DND-41 (cell line): ENCODE results near the gene RPL3.

Source experiments
- ATAC-seq: fragments of 200-7000 bp; cut with Tn5 transposase; 3 replicates; pipeline ENCODE4 v1.9.1; 2021; ENCODE audit warnings: low read depth; ENCODE audit not compliant: insufficient read depth
- DNase-seq: peaks from one replicate; pipeline ENCODE4 v3.0.0-alpha.2; 2020
- H2AFZ ChIP-seq: 2 replicates; pipeline ENCODE4 v1.6.0; 2012; ENCODE audit warnings: low read depth, low read length
- H3K27ac ChIP-seq: 2 replicates; pipeline ENCODE4 v1.5.1; 2012; ENCODE audit warnings: low read length, inconsistent platforms
- H3K27me3 ChIP-seq: fragments of 200-600 bp; sonication (generic); 2 replicates; pipeline ENCODE4 v1.6.0; 2012; ENCODE audit warnings: low read length, mild to moderate bottlenecking, inconsistent platforms; ENCODE audit not compliant: insufficient read depth, poor library complexity
- H3K36me3 ChIP-seq: 2 replicates; pipeline ENCODE4 v1.5.1; 2012; ENCODE audit warnings: low read length, inconsistent platforms; ENCODE audit not compliant: insufficient read depth
- H3K4me1 ChIP-seq: 2 replicates; pipeline ENCODE4 v1.5.1; 2012; ENCODE audit warnings: mild to moderate bottlenecking, low read length; ENCODE audit not compliant: insufficient read depth
- H3K4me2 ChIP-seq: 2 replicates; pipeline ENCODE4 v1.6.0; 2012; ENCODE audit warnings: mild to moderate bottlenecking, moderate library complexity, low read length, inconsistent platforms; ENCODE audit not compliant: insufficient read depth
- H3K4me3 ChIP-seq, 2 experiments: fragments of 200-600 bp in 1 of 2; shearing (Covaris generic) in 1 of 2; 2 replicates each; pipeline ENCODE4 v1.5.1; 2012 to 2016; ENCODE audit warnings: inconsistent platforms in 2 of 2, low read length in 2 of 2, mild to moderate bottlenecking in 2 of 2, low read depth in 1 of 2, moderate library complexity in 1 of 2
- H3K79me2 ChIP-seq: 2 replicates; pipeline ENCODE4 v1.6.0; 2012; ENCODE audit warnings: low read length, inconsistent platforms; ENCODE audit not compliant: insufficient read depth
- H3K9ac ChIP-seq: 2 replicates; pipeline ENCODE4 v1.6.0; 2012; ENCODE audit warnings: low read depth, mild to moderate bottlenecking, inconsistent platforms, low read length, moderate library complexity
- H3K9me3 ChIP-seq: 2 replicates; pipeline ENCODE4 v1.5.1; 2012; ENCODE audit warnings: low read length, moderate library complexity, mild to moderate bottlenecking, inconsistent platforms; ENCODE audit not compliant: insufficient read depth, severe bottlenecking
- H4K20me1 ChIP-seq: 2 replicates; pipeline ENCODE4 v1.6.0; 2012; ENCODE audit warnings: low read length; ENCODE audit not compliant: insufficient read depth
- CTCF ChIP-seq: IDR thresholded peaks from 2 replicates; pipeline ENCODE4 v1.5.1; 2012; ENCODE audit warnings: borderline replicate concordance, low read length, moderate library complexity, mild to moderate bottlenecking; ENCODE audit not compliant: poor library complexity, severe bottlenecking; ENCODE audit errors: extremely low read depth
- EZH2 ChIP-seq: IDR thresholded peaks from 3 replicates; pipeline ENCODE4 v1.6.1; 2012; ENCODE audit warnings: borderline replicate concordance, low read depth, mild to moderate bottlenecking, moderate library complexity, low read length, inconsistent platforms; ENCODE audit not compliant: severe bottlenecking

RPL3 gene

GRCh38 chr22:39367035-39367434 lies 47.6 kb upstream of the RPL3 start:
- H4K20me1 ChIP-seq = peaks cover 26% of the 10 kb centered on the region
- H3K9me3 ChIP-seq = peaks cover 5% of the 10 kb centered on the region
- ATAC-seq = no peak
- DNase-seq = no peak
- no peak overlapping the region for H3K4me2 ChIP-seq
- no peak overlapping the region for H3K4me3 ChIP-seq
- no peak overlapping the region for H3K27ac ChIP-seq
- H3K36me3 ChIP-seq = no peaks in the 10 kb centered on the region
- H3K9ac ChIP-seq = no peak overlapping the region
- H3K79me2 ChIP-seq = no peaks in the 10 kb centered on the region
- H3K27me3 ChIP-seq = no peaks in the 10 kb centered on the region
- H3K4me1 ChIP-seq = no peaks in the 10 kb centered on the region
- no peak overlapping the region for H2AFZ ChIP-seq
- TF ChIP-seq CTCF = no peak
- TF ChIP-seq EZH2 = no peak

DNA sequence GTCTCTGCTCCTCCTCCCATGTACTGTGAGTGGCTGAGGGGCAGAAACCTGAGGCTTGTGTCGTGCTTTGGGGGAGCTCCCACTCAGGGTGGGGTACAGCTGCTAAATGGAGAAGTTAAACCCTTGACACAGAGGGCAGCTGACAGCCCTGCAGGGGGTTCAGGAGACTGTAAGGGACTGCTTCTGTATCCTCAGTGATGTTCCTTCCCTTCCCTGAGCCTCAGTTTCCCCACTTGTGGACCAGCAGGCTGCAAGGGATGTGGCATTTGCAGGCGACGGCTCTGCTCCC lies 46.0 kb upstream of the RPL3 start:
- TF ChIP-seq CTCF (no peak), EZH2 (no peak)

GRCh38 chr22:39364714-39365491 lies 45.5 kb upstream of the RPL3 start:
- no peaks in the 10 kb centered on the region for H3K36me3 ChIP-seq
- peaks cover 28% of the 10 kb centered on the region for H4K20me1 ChIP-seq
- DNase-seq (no peak), ATAC-seq (no peak)
- H3K4me3 ChIP-seq = no peak overlapping the region
- H3K4me2 ChIP-seq = no peak overlapping the region
- no peaks in the 10 kb centered on the region for H3K4me1 ChIP-seq
- H2AFZ ChIP-seq = no peak overlapping the region
- H3K9ac ChIP-seq = no peak overlapping the region
- TF ChIP-seq CTCF (no peak), EZH2 (no peak)
- H3K9me3 ChIP-seq = no peaks in the 10 kb centered on the region
- no peak overlapping the region for H3K27ac ChIP-seq
- no peaks in the 10 kb centered on the region for H3K79me2 ChIP-seq
- H3K27me3 ChIP-seq = no peaks in the 10 kb centered on the region

More for the DNA sequence above, 46.0 kb upstream of the RPL3 start:
- H3K9ac ChIP-seq = no peak overlapping the region
- ATAC-seq (no peak), DNase-seq (no peak)
- no peaks in the 10 kb centered on the region for H3K36me3 ChIP-seq
- H2AFZ ChIP-seq = no peak overlapping the region
- H3K4me2 ChIP-seq = no peak overlapping the region
- H3K9me3 ChIP-seq = no peaks in the 10 kb centered on the region
- H3K27me3 ChIP-seq = no peaks in the 10 kb centered on the region
- H3K27ac ChIP-seq = no peak overlapping the region
- H3K4me3 ChIP-seq = no peak overlapping the region
- peaks cover 28% of the 10 kb centered on the region for H4K20me1 ChIP-seq
- H3K79me2 ChIP-seq = no peaks in the 10 kb centered on the region
- H3K4me1 ChIP-seq = no peaks in the 10 kb centered on the region
